LNCaP clone FGC (cell line): ENCODE data around the gene MAN1A2.

Experiments
- DNase-seq: peaks from one replicate; pipeline ENCODE4 v3.0.0-alpha.2; 2011; ENCODE audit warnings: low read depth
- H3K4me3 ChIP-seq: 2 replicates; pipeline ENCODE4 v1.5.1; 2011; ENCODE audit warnings: mild to moderate bottlenecking, low read depth, low read length, control low read depth
- TF ChIP-seq, protein P1 (sequence below): IDR thresholded peaks from 2 replicates; pipeline ENCODE4 v1.5.1; 2012; ENCODE audit warnings: mild to moderate bottlenecking; ENCODE audit not compliant: control insufficient read depth, insufficient read depth; ENCODE audit errors: extremely low read depth

Gene MAN1A2

DNA sequence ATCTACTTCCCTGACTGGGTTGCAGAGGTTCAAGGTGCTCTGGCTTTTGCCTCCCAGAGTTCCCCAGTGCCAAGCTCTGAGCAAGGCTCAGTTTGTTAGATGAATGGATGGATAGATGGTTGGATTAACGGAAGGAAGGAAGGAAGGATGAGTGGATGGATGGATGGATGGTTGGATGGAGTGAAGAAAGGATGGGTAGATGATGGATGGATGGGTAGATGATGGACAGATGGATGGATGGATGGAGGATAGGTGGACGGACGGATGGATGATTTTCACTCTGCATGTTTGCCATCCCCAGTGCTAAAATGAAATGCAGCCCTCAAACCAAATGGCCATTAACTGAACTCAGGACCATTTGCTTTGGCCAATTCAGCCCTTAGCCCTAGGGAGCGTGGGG, 211.2 kb downstream of the MAN1A2 start:
- TF ChIP-seq, protein P1, sequence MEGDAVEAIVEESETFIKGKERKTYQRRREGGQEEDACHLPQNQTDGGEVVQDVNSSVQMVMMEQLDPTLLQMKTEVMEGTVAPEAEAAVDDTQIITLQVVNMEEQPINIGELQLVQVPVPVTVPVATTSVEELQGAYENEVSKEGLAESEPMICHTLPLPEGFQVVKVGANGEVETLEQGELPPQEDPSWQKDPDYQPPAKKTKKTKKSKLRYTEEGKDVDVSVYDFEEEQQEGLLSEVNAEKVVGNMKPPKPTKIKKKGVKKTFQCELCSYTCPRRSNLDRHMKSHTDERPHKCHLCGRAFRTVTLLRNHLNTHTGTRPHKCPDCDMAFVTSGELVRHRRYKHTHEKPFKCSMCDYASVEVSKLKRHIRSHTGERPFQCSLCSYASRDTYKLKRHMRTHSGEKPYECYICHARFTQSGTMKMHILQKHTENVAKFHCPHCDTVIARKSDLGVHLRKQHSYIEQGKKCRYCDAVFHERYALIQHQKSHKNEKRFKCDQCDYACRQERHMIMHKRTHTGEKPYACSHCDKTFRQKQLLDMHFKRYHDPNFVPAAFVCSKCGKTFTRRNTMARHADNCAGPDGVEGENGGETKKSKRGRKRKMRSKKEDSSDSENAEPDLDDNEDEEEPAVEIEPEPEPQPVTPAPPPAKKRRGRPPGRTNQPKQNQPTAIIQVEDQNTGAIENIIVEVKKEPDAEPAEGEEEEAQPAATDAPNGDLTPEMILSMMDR = no peak
- no peak for DNase-seq
- no peak overlapping the region for H3K4me3 ChIP-seq
